HG03571 (cell line): ENCODE measurements around the gene ZNF319.

Source experiments
- ATAC-seq: cut with Tn5 transposase; IDR thresholded peaks from one replicate; pipeline ENCODE4 v1.9.1; 2021; ENCODE audit not compliant: unreplicated experiment

The ZNF319 gene

GRCh38 chr16:57957673-57958392 is 42.6 kb downstream of the ZNF319 start:
- ATAC-seq: no peak

- ATAC-seq: no peak
Measured at GRCh38 chr16:57956924-57957672, 43.4 kb downstream of the ZNF319 start.

- no peak for ATAC-seq
Measured at GRCh38 chr16:57956270-57956808, 44.1 kb downstream of the ZNF319 start.

- ATAC-seq: no peak
Measured at GRCh38 chr16:57955572-57956188, 44.8 kb downstream of the ZNF319 start.

GRCh38 chr16:57953857-57954256 is 46.6 kb downstream of the ZNF319 start:
- ATAC-seq: no peak

GRCh38 chr16:57952909-57953308 is 47.6 kb downstream of the ZNF319 start:
- ATAC-seq: no peak

- no peak for ATAC-seq
Measured at GRCh38 chr16:57951204-57951960, 49.1 kb downstream of the ZNF319 start.

- ATAC-seq: no peak
Measured at GRCh38 chr16:57950382-57950781, 50.1 kb downstream of the ZNF319 start.

- no peak for ATAC-seq
Measured at GRCh38 chr16:57949595-57950238, 50.8 kb downstream of the ZNF319 start.

- no peak for ATAC-seq
Measured at GRCh38 chr16:57949013-57949412, 51.5 kb downstream of the ZNF319 start.

GRCh38 chr16:57948027-57948426 is 52.4 kb downstream of the ZNF319 start:
- no peak for ATAC-seq

- no peak for ATAC-seq
Measured at GRCh38 chr16:57947261-57947660, 53.2 kb downstream of the ZNF319 start.

GRCh38 chr16:57946181-57946801 is 54.2 kb downstream of the ZNF319 start:
- no peak for ATAC-seq

GRCh38 chr16:57945740-57946138 is 54.7 kb downstream of the ZNF319 start:
- no peak for ATAC-seq

GRCh38 chr16:57944970-57945739 is 55.3 kb downstream of the ZNF319 start:
- ATAC-seq: no peak
